HCT116 (cell line): Measurements from ENCODE around the gene UBXN2A.

Experiments
- EZH2 ChIP-seq: fragments of 200-600 bp; sonication (generic); IDR thresholded peaks from 2 replicates; pipeline ENCODE4 v1.6.1; 2017; ENCODE audit warnings: antibody characterized with exemption, mixed run types
- POLR2A ChIP-seq: IDR thresholded peaks from 2 replicates; pipeline ENCODE4 v1.7.0; 2011; ENCODE audit warnings: borderline replicate concordance; ENCODE audit not compliant: insufficient read depth, insufficient read length; ENCODE audit errors: extremely low read depth
- POLR2AphosphoS5 ChIP-seq: IDR thresholded peaks from 2 replicates; pipeline ENCODE4 v1.6.1; 2011; ENCODE audit warnings: mild to moderate bottlenecking, low read depth, low read length, moderate library complexity
- SIN3A ChIP-seq: IDR thresholded peaks from 2 replicates; pipeline ENCODE4 v1.6.1; 2012; ENCODE audit warnings: low read depth
- TF ChIP-seq, protein P1 (sequence below), 3 experiments: fragments of 200-600 bp in 1 of 3; sonication (generic) in 1 of 3; IDR thresholded peaks in 2 of 3; conservative IDR thresholded peaks in 1 of 3; 2 replicates each; pipeline ENCODE4 v1.5.1; 2012 to 2017; ENCODE audit warnings: low read depth in 2 of 3, low read length in 2 of 3, antibody characterized with exemption in 1 of 3, borderline replicate concordance in 1 of 3, control low read depth in 1 of 3, mild to moderate bottlenecking in 1 of 3, mixed read lengths in 1 of 3, mixed run types in 1 of 3, moderate library complexity in 1 of 3; ENCODE audit not compliant: insufficient read depth in 1 of 3
- TF ChIP-seq, protein P2 (sequence below): IDR thresholded peaks from 2 replicates; pipeline ENCODE4 v1.6.1; 2012
- TF ChIP-seq, protein P3 (sequence below): IDR thresholded peaks from 2 replicates; pipeline ENCODE4 v1.6.1; 2012; ENCODE audit warnings: low read depth

GRCh38 chr2:23944527-23944926 is 4.3 kb downstream of the UBXN2A start:
- TF ChIP-seq, protein P1, sequence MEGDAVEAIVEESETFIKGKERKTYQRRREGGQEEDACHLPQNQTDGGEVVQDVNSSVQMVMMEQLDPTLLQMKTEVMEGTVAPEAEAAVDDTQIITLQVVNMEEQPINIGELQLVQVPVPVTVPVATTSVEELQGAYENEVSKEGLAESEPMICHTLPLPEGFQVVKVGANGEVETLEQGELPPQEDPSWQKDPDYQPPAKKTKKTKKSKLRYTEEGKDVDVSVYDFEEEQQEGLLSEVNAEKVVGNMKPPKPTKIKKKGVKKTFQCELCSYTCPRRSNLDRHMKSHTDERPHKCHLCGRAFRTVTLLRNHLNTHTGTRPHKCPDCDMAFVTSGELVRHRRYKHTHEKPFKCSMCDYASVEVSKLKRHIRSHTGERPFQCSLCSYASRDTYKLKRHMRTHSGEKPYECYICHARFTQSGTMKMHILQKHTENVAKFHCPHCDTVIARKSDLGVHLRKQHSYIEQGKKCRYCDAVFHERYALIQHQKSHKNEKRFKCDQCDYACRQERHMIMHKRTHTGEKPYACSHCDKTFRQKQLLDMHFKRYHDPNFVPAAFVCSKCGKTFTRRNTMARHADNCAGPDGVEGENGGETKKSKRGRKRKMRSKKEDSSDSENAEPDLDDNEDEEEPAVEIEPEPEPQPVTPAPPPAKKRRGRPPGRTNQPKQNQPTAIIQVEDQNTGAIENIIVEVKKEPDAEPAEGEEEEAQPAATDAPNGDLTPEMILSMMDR (IDR thresholded peaks at IDR 0.05 in 2 of 3, conservative IDR thresholded peaks at IDR 0.05 in 1 of 3; ENCODE audit: borderline replicate concordance in 1 of 3, insufficient read depth in 1 of 3, low read depth in 2 of 3, low read length in 2 of 3), result no peak
- TF ChIP-seq POLR2AphosphoS5, result no peak
- no peak for TF ChIP-seq POLR2A
- no peak for TF ChIP-seq SIN3A
- TF ChIP-seq EZH2, result no peak
- TF ChIP-seq, protein P2, sequence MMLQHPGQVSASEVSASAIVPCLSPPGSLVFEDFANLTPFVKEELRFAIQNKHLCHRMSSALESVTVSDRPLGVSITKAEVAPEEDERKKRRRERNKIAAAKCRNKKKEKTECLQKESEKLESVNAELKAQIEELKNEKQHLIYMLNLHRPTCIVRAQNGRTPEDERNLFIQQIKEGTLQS, result no peak
- TF ChIP-seq, protein P3, sequence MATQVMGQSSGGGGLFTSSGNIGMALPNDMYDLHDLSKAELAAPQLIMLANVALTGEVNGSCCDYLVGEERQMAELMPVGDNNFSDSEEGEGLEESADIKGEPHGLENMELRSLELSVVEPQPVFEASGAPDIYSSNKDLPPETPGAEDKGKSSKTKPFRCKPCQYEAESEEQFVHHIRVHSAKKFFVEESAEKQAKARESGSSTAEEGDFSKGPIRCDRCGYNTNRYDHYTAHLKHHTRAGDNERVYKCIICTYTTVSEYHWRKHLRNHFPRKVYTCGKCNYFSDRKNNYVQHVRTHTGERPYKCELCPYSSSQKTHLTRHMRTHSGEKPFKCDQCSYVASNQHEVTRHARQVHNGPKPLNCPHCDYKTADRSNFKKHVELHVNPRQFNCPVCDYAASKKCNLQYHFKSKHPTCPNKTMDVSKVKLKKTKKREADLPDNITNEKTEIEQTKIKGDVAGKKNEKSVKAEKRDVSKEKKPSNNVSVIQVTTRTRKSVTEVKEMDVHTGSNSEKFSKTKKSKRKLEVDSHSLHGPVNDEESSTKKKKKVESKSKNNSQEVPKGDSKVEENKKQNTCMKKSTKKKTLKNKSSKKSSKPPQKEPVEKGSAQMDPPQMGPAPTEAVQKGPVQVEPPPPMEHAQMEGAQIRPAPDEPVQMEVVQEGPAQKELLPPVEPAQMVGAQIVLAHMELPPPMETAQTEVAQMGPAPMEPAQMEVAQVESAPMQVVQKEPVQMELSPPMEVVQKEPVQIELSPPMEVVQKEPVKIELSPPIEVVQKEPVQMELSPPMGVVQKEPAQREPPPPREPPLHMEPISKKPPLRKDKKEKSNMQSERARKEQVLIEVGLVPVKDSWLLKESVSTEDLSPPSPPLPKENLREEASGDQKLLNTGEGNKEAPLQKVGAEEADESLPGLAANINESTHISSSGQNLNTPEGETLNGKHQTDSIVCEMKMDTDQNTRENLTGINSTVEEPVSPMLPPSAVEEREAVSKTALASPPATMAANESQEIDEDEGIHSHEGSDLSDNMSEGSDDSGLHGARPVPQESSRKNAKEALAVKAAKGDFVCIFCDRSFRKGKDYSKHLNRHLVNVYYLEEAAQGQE, result no peak
